GM12878 (cell line): Measurements from ENCODE around the gene SCNN1B. TPM values are rescaled to one million over a fixed set of nuclear protein-coding genes. Genes with fewer than 3 reads are reported as not detected.

Experiments used
- ATAC-seq: fragments of 200-7000 bp; cut with Tn5 transposase; 3 replicates; pipeline ENCODE4 v1.9.1; 2020; ENCODE audit warnings: mild to moderate bottlenecking, moderate library complexity
- BruUV-seq: library from RNA; stranded (reverse); fragments of 400-500 nt; replicated peaks from 2 replicates; lab custom pipeline; 2021; lab: Mats Ljungman, UMichigan
- CTCF ChIA-PET: fragments of 300-600 bp; sonication (Branson Sonifier 250); formaldehyde crosslinking; extraction: SDS; loops from one replicate; lab custom pipeline; 2021; ENCODE audit warnings: inconsistent platforms; lab: Yijun Ruan, JAX
- POLR2A ChIA-PET: fragments of 350-600 bp; formaldehyde crosslinking; extraction: SDS; loops from one replicate; lab custom pipeline; 2021; ENCODE audit warnings: inconsistent platforms; lab: Charles Lee
- RAD21 ChIA-PET: fragments of 300-600 bp; sonication (Branson Sonifier 250); formaldehyde crosslinking; loops from one replicate; lab custom pipeline; 2023; ENCODE audit warnings: antibody characterized with exemption; ENCODE audit not compliant: unreplicated experiment; lab: Charles Lee
- SMC1A ChIA-PET: fragments of 300-600 bp; sonication (Branson Sonifier 250); formaldehyde crosslinking; loops from one replicate; lab custom pipeline; 2023; ENCODE audit not compliant: unreplicated experiment, uncharacterized antibody; lab: Charles Lee
- DNase-seq: peaks from one replicate; pipeline ENCODE4 v3.0.0-alpha.2; 2011; ENCODE audit warnings: low read depth, low spot score
- FAIRE-seq: peaks from 3 replicates; lab custom pipeline; 2011; peaks lifted over from hg19 to GRCh38; lab: Jason Lieb, UNC
- H2AFZ ChIP-seq: 2 replicates; pipeline ENCODE4 v1.6.0; 2011; ENCODE audit warnings: low read depth, low read length, control low read depth; ENCODE audit not compliant: control insufficient read depth
- H3K27ac ChIP-seq: 2 replicates; pipeline ENCODE4 v1.5.1; 2011; ENCODE audit warnings: control low read depth; ENCODE audit not compliant: control insufficient read depth, insufficient read depth
- H3K27me3 ChIP-seq, 2 experiments: replicated peaks in 1 of 2; 2 replicates each; pipeline versions ENCODE4 v1.6.0 to v1.6.1; 2011; ENCODE audit warnings: low read length in 1 of 2; ENCODE audit not compliant: control insufficient read depth in 2 of 2, insufficient read depth in 2 of 2
- H3K36me3 ChIP-seq, 2 experiments: 2 replicates each; pipeline ENCODE4 v1.5.1; 2011; ENCODE audit warnings: low read length in 1 of 2; ENCODE audit not compliant: control insufficient read depth in 2 of 2, insufficient read depth in 2 of 2
- H3K4me1 ChIP-seq: 2 replicates; pipeline ENCODE4 v1.6.1; 2011; ENCODE audit warnings: mild to moderate bottlenecking, low read length, moderate library complexity, mixed read lengths; ENCODE audit not compliant: control insufficient read depth, insufficient read depth
- H3K4me2 ChIP-seq: 2 replicates; pipeline ENCODE4 v1.6.0; 2011; ENCODE audit warnings: control low read depth; ENCODE audit not compliant: control insufficient read depth, insufficient read depth
- H3K4me3 ChIP-seq: fragments of 200-600 bp; sonication (generic); 2 replicates; pipeline ENCODE4 v1.5.1; 2016
- H3K79me2 ChIP-seq: 2 replicates; pipeline ENCODE4 v1.6.0; 2011; ENCODE audit warnings: low read length; ENCODE audit not compliant: control insufficient read depth, insufficient read depth
- H3K9ac ChIP-seq: 2 replicates; pipeline ENCODE4 v1.8.0; 2011; ENCODE audit warnings: low read length, control low read depth, mixed read lengths; ENCODE audit not compliant: control insufficient read depth, insufficient read depth
- H3K9me3 ChIP-seq: replicated peaks from 3 replicates; pipeline ENCODE4 v1.5.1; 2011; ENCODE audit warnings: mild to moderate bottlenecking, low read length; ENCODE audit not compliant: control insufficient read depth, insufficient read depth
- H4K20me1 ChIP-seq: 2 replicates; pipeline ENCODE4 v1.6.0; 2011; ENCODE audit not compliant: control insufficient read depth, insufficient read depth
- ATF7 ChIP-seq: fragments of 450-650 bp; IDR thresholded peaks from 2 replicates; pipeline ENCODE4 v1.6.1; 2016; ENCODE audit warnings: low read depth, mild to moderate bottlenecking
- BCL11A ChIP-seq: IDR thresholded peaks from 2 replicates; pipeline ENCODE4 v1.6.1; 2011; ENCODE audit warnings: low read depth, low read length
- EGR1 ChIP-seq, 2 experiments: IDR thresholded peaks; 1 replicate in 1 of 2; 2 replicates in 1 of 2; pipeline ENCODE4 v1.6.1; 2011 to 2012; ENCODE audit warnings: low read depth in 2 of 2, low read length in 2 of 2, borderline replicate concordance in 1 of 2, mild to moderate bottlenecking in 1 of 2, moderate library complexity in 1 of 2
- HDAC2 ChIP-seq: fragments of 200-600 bp; sonication (generic); IDR thresholded peaks from 2 replicates; pipeline ENCODE4 v1.6.1; 2017
- JUNB ChIP-seq: IDR thresholded peaks from 2 replicates; pipeline ENCODE4 v1.6.1; 2016; ENCODE audit warnings: antibody characterized with exemption, mild to moderate bottlenecking
- KAT2A ChIP-seq: conservative IDR thresholded peaks from 2 replicates; pipeline ENCODE4 v1.6.1; 2011; ENCODE audit warnings: low read depth, low read length; ENCODE audit not compliant: control insufficient read depth
- MTA3 ChIP-seq: IDR thresholded peaks from 2 replicates; pipeline ENCODE4 v1.6.1; 2012; ENCODE audit warnings: low read length, inconsistent platforms, borderline replicate concordance
- NFIC ChIP-seq: IDR thresholded peaks from 2 replicates; pipeline ENCODE4 v1.6.1; 2012; ENCODE audit warnings: low read depth, mild to moderate bottlenecking, inconsistent platforms, low read length, moderate library complexity
- NR2C2 ChIP-seq: IDR thresholded peaks from 2 replicates; pipeline ENCODE4 v1.6.1; 2011; ENCODE audit warnings: borderline replicate concordance, low read depth; ENCODE audit not compliant: control insufficient read depth, insufficient read length
- TCF7 ChIP-seq: IDR thresholded peaks from 2 replicates; pipeline ENCODE4 v1.6.1; 2014; ENCODE audit warnings: antibody characterized with exemption, borderline replicate concordance
- ZBED1 ChIP-seq: IDR thresholded peaks from 2 replicates; pipeline ENCODE4 v1.6.1; 2016; ENCODE audit warnings: borderline replicate concordance
- WGBS: methylation state at CpG from one replicate; pipeline ENCODE4 v1.1.6; 2016; ENCODE audit warnings: low lambda C conversion rate; ENCODE audit not compliant: insufficient replicate concordance, insufficient coverage; ENCODE audit errors: missing lambda C conversion rate; 5-methylcytosine and 5-hydroxymethylcytosine counted together
- in situ Hi-C: fragments of 300-500 bp; cut with MboI; formaldehyde crosslinking; loops from 9 replicates; pipeline ENCODE4 v1.14.3; 2018; ENCODE audit warnings: mixed read lengths
- intact Hi-C: fragments of 100-400 bp; cut with micrococcal nuclease; formaldehyde crosslinking; loops from one replicate; pipeline ENCODE4 v1.14.2; 2022; ENCODE audit not compliant: unreplicated experiment
- polyA plus RNA-seq, 11 experiments: library from polyadenylated mRNA; depleted of rRNA in 4 of 11; unstranded in 6 of 11; stranded (reverse) in 5 of 11; fragments of >200 nt; fragmentation: Nextera tagmentation in 4 of 11; fragmentation: Illumina TruSeq in 1 of 11; extraction: Ambion mirVana in 4 of 11; extraction: Trizol in 1 of 11; gene quantifications; 1 replicate in 1 of 11; 2 replicates in 10 of 11; pipeline versions ENCODE4 v1.2.1 to v1.2.3, GENCODE V29; 2011 to 2016; ENCODE audit warnings: inconsistent platforms in 2 of 11, missing spikeins in 2 of 11, low read depth in 1 of 11
- total RNA-seq, 4 experiments: library from RNA; depleted of rRNA in 3 of 4; stranded (reverse); fragments of >200 nt in 3 of 4; fragmentation: Illumina TruSeq in 1 of 4; extraction: Trizol in 1 of 4; gene quantifications; 2 replicates each; pipeline versions ENCODE4 v1.2.1 to v1.2.3, GENCODE V29; 2013 to 2021
- TF ChIP-seq, protein P1 (sequence below): fragments of 450-650 bp; IDR thresholded peaks from 2 replicates; pipeline ENCODE4 v1.6.1; 2017; ENCODE audit warnings: antibody characterized with exemption, mild to moderate bottlenecking, moderate library complexity
- TF ChIP-seq, protein P2 (sequence below): IDR thresholded peaks from 2 replicates; pipeline ENCODE4 v1.6.1; 2011; ENCODE audit warnings: borderline replicate concordance, low read depth, mild to moderate bottlenecking, moderate library complexity, low read length; ENCODE audit not compliant: insufficient read depth, poor library complexity, severe bottlenecking
- TF ChIP-seq, protein P3 (sequence below): fragments of 450-650 bp; IDR thresholded peaks from 2 replicates; pipeline ENCODE4 v1.6.1; 2018; ENCODE audit warnings: mild to moderate bottlenecking, low read depth, moderate library complexity; ENCODE audit not compliant: partially characterized antibody

Gene SCNN1B
- total and polyA plus RNA-seq, 10 of the 15 experiments (the other 5 are each of a cell fraction or from before 2014, with no cell fraction given) = 0.28 to 1.5 (median 0.64) TPM

DNA sequence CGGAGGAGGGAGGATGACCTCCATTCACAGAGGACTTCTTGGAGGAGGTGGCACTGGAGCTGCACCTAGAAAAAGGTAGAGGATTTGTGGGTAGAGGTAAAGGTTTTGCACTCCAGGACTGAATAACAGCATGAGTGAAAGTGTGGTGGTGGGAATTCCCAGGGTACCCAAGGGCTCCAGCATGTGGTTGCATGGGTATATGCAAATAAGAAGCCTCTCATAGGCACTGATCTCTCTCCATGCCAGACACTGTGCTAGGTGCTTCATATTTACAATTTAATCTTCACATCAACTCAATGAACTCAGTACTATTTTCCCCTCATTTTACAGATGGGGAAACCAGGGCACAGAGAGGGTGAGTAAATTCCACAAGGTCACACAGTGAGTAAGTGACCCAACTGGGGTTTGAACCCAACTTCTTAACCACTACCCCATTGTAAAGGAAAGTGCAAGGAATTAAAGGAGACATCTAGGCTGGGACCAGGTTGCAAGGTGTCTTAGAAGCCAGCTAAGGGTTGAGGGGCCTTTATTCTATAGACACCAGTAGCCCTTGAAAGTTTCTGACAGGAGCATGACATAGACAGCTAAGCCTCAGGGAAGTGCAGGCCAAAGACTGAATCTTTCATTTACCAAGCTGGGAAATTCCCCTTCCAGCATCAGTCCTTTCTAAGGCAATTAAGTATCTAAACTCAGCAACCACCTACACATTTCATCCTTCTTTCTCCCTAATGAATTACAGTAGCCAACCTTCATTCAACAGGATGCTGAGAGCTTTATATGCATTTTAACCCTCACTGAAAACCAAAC, 21.3 kb downstream of the SCNN1B start (continued):
- TF ChIP-seq, protein P1, sequence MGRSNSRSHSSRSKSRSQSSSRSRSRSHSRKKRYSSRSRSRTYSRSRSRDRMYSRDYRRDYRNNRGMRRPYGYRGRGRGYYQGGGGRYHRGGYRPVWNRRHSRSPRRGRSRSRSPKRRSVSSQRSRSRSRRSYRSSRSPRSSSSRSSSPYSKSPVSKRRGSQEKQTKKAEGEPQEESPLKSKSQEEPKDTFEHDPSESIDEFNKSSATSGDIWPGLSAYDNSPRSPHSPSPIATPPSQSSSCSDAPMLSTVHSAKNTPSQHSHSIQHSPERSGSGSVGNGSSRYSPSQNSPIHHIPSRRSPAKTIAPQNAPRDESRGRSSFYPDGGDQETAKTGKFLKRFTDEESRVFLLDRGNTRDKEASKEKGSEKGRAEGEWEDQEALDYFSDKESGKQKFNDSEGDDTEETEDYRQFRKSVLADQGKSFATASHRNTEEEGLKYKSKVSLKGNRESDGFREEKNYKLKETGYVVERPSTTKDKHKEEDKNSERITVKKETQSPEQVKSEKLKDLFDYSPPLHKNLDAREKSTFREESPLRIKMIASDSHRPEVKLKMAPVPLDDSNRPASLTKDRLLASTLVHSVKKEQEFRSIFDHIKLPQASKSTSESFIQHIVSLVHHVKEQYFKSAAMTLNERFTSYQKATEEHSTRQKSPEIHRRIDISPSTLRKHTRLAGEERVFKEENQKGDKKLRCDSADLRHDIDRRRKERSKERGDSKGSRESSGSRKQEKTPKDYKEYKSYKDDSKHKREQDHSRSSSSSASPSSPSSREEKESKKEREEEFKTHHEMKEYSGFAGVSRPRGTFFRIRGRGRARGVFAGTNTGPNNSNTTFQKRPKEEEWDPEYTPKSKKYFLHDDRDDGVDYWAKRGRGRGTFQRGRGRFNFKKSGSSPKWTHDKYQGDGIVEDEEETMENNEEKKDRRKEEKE = no peak
- no peak for TF ChIP-seq EGR1 (IDR thresholded peaks at IDR 0.05; ENCODE audit: borderline replicate concordance in 1 of 2, low read depth in 2 of 2, low read length in 2 of 2)
- TF ChIP-seq, protein P2, sequence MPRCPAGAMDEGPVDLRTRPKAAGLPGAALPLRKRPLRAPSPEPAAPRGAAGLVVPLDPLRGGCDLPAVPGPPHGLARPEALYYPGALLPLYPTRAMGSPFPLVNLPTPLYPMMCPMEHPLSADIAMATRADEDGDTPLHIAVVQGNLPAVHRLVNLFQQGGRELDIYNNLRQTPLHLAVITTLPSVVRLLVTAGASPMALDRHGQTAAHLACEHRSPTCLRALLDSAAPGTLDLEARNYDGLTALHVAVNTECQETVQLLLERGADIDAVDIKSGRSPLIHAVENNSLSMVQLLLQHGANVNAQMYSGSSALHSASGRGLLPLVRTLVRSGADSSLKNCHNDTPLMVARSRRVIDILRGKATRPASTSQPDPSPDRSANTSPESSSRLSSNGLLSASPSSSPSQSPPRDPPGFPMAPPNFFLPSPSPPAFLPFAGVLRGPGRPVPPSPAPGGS = peak; percentile 9
- no peak for TF ChIP-seq NR2C2
- TF ChIP-seq, all 136 proteins: peak for 18

- H3K4me2 ChIP-seq = no peak overlapping the region
- H3K4me1 ChIP-seq = peaks cover 22% of the 10 kb centered on the region
- DNase-seq = no peak
- SMC1A ChIA-PET = interaction anchor here (1.0 to 9.4 kb wide), 5 partner anchors 12 to 183 kb away, joined by 3 to 118 read pairs (median 6); no protein-coding TSS in a partner anchor
- no TSS peak for BruUV-seq
- no peak overlapping the region for H2AFZ ChIP-seq
- intact Hi-C loops (no loop called here), in situ Hi-C loops (no loop called here)
- no peaks in the 10 kb centered on the region for H3K9me3 ChIP-seq
- WGBS = 47% methylated on average over 1 of the region's 1 CpG
- H3K9ac ChIP-seq = no peak overlapping the region
- no peaks in the 10 kb centered on the region for H4K20me1 ChIP-seq
- no peak overlapping the region for H3K4me3 ChIP-seq
- H3K36me3 ChIP-seq = no peaks in the 10 kb centered on the region
- ATAC-seq = no peak; the same call in 2 of the 3 replicates
- H3K79me2 ChIP-seq = no peaks in the 10 kb centered on the region
- POLR2A ChIA-PET = interaction anchor here (1.0 to 1.7 kb wide), 3 partner anchors 9 to 50 kb away, joined by 3 to 7 read pairs (median 3); no protein-coding TSS in a partner anchor
- FAIRE-seq = no peak
- CTCF ChIA-PET = interaction anchor here (0.7 to 2.5 kb wide), 5 partner anchors 8 to 38 kb away, joined by 3 to 28 read pairs (median 3); partner anchors contain the start of gene SCNN1B
- H3K27ac ChIP-seq = no peak overlapping the region
- RAD21 ChIA-PET = interaction anchor here (0.7 to 4.2 kb wide), 4 partner anchors 12 to 182 kb away, joined by 3 to 76 read pairs (median 4); no protein-coding TSS in a partner anchor
- H3K27me3 ChIP-seq = no peaks in the 10 kb centered on the region
- TF ChIP-seq ZBED1 = no peak
- no peak for TF ChIP-seq TCF7
- TF ChIP-seq, protein P3, sequence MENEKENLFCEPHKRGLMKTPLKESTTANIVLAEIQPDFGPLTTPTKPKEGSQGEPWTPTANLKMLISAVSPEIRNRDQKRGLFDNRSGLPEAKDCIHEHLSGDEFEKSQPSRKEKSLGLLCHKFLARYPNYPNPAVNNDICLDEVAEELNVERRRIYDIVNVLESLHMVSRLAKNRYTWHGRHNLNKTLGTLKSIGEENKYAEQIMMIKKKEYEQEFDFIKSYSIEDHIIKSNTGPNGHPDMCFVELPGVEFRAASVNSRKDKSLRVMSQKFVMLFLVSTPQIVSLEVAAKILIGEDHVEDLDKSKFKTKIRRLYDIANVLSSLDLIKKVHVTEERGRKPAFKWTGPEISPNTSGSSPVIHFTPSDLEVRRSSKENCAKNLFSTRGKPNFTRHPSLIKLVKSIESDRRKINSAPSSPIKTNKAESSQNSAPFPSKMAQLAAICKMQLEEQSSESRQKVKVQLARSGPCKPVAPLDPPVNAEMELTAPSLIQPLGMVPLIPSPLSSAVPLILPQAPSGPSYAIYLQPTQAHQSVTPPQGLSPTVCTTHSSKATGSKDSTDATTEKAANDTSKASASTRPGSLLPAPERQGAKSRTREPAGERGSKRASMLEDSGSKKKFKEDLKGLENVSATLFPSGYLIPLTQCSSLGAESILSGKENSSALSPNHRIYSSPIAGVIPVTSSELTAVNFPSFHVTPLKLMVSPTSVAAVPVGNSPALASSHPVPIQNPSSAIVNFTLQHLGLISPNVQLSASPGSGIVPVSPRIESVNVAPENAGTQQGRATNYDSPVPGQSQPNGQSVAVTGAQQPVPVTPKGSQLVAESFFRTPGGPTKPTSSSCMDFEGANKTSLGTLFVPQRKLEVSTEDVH = no peak
- no peak for TF ChIP-seq ATF7
- no peak for TF ChIP-seq BCL11A
- no peak for TF ChIP-seq NR2C2
- TF ChIP-seq HDAC2 = no peak
- no peak for TF ChIP-seq JUNB
- TF ChIP-seq KAT2A = no peak
- TF ChIP-seq MTA3 = no peak
- TF ChIP-seq NFIC = no peak
These were observed 22.6 kb downstream of the SCNN1B start for GRCh38 chr16:23324727-23325126.
